ENCODE measurements around the gene FKBP15.
"Not testable (repeated sequence)": the region's sequence is repeated elsewhere in the genome, so short reads cannot be mapped to it uniquely, and the experiment has no call there.

Gene FKBP15

DNA sequence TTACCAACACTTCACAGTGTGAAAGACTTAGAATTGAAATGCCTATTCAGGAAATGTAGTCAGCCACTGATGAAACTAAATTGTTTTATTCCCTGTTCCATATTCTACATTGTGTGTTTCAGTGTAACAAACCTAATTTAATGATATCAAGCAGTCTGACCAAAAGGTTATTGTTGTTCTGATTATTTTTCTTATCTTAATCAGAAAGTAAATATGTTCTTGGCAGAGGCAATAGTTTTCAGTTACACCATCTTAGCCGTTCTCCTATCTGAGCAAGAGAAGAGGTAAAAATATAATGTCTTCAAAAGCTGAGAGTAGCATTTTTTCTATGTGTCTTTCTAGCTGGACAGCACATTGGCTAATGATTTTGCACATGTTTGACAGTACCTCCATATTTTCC lies 37.2 kb upstream of the FKBP15 start:
- no peak overlapping the region for H3K27ac ChIP-seq
- DNase-seq (ENCODE audit: low spot score) = no peak
- POLR2A ChIA-PET (ENCODE audit: low non-redundant PET) = no interaction called here
- CTCF ChIA-PET = no interaction called here
- TF ChIP-seq, protein P1, sequence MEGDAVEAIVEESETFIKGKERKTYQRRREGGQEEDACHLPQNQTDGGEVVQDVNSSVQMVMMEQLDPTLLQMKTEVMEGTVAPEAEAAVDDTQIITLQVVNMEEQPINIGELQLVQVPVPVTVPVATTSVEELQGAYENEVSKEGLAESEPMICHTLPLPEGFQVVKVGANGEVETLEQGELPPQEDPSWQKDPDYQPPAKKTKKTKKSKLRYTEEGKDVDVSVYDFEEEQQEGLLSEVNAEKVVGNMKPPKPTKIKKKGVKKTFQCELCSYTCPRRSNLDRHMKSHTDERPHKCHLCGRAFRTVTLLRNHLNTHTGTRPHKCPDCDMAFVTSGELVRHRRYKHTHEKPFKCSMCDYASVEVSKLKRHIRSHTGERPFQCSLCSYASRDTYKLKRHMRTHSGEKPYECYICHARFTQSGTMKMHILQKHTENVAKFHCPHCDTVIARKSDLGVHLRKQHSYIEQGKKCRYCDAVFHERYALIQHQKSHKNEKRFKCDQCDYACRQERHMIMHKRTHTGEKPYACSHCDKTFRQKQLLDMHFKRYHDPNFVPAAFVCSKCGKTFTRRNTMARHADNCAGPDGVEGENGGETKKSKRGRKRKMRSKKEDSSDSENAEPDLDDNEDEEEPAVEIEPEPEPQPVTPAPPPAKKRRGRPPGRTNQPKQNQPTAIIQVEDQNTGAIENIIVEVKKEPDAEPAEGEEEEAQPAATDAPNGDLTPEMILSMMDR (conservative IDR thresholded peaks at IDR 0.05; ENCODE audit: low read depth) = no peak

DNA sequence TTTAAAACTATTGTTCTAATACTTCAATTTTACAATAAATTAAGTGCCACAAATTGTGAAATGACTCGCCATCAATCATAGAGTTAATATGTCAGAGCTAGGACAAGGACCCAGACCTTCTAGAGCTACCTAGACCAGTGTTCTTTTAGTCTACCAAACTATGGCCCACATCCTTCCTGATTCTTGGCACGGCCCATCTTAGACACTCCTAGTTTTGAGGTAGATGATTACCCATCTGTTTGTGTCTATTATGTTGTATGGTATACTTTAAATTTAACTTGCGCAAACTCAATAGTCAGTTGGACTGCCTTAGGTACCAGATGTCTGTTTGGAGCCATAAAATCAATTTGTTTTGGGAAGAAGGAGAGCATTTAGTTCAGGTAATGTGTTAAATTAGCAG lies 36.8 kb upstream of the FKBP15 start:
- POLR2A ChIA-PET (ENCODE audit: low non-redundant PET) = no interaction called here
- no peak overlapping the region for H3K27ac ChIP-seq
- no peak for DNase-seq (ENCODE audit: low spot score)
- TF ChIP-seq, protein P1 (conservative IDR thresholded peaks at IDR 0.05; ENCODE audit: low read depth) = no peak
- CTCF ChIA-PET = no interaction called here

DNA sequence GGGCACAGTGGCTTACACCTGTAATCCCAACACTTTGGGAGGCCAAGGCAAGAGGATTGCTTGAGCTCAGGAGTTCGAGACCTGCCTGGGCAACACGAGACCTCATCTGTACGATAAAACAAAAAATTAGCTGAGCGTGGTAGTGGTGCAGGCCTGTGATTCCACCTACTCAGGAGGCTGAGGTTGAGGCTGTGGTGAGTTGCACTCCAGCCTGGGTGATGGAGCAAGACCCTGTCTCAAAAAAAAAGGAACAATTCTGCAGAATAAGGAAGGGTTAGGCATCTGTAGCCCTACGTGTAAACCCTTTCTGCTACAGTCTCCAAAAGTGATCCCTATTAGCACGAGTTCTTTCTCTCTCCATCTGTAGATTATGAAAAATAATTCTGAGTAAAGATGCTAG lies 34.4 kb upstream of the FKBP15 start:
- POLR2A ChIA-PET (ENCODE audit: low non-redundant PET) = no interaction called here
- no peak for DNase-seq (ENCODE audit: low spot score)
- TF ChIP-seq, protein P1 (conservative IDR thresholded peaks at IDR 0.05; ENCODE audit: low read depth) = no peak
- H3K27ac ChIP-seq = no peak overlapping the region
- CTCF ChIA-PET = no interaction called here

DNA sequence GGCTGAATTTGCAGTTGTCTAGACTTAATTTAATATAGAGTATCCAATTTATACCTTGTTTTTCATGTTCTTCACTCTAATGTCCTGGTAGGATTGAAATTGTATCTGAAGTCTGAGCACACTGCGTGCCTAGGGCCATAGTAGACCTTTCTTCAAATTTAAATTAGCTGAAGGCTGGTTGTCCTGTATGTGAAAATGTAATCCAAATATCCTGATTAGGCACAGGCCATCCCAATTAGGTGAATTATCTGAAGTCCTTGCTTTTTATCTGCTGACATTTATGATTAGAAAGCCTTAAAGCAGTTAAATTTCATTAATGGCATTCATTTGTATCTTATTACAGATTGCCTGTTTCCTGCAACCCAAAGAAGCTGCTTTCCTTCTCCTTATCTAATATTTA lies 33.9 kb upstream of the FKBP15 start:
- TF ChIP-seq, protein P1 (conservative IDR thresholded peaks at IDR 0.05; ENCODE audit: low read depth) = no peak
- H3K27ac ChIP-seq = no peak overlapping the region
- POLR2A ChIA-PET (ENCODE audit: low non-redundant PET) = no interaction called here
- CTCF ChIA-PET = no interaction called here
- DNase-seq (ENCODE audit: low spot score) = no peak

DNA sequence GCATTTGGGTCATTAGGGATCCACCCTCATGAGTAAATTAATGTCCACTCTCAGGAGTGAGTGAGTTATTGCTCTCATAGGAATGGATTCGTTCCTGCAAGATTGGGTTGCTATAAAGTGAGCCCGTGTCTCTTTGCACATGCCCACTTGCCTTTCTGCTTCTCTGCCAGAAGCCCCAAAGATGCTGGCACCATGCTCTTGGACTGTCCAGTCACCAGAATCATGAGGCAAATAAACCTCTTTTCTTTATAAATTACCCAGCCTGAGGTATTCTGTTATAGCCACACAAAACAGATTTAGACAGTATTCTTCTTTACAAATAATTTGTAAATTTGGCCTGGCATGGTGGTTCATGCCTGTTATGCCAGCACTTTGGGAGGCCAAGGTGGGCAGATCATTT lies 29.7 kb upstream of the FKBP15 start:
- no peak for DNase-seq (ENCODE audit: low spot score)
- ChIA-PET CTCF (no interaction called here), POLR2A (ENCODE audit: low non-redundant PET) (no interaction called here)
- no peak overlapping the region for H3K27ac ChIP-seq
- TF ChIP-seq, protein P1 (conservative IDR thresholded peaks at IDR 0.05; ENCODE audit: low read depth) = no peak

GRCh38 chr9:113249661-113250060 lies 28.6 kb upstream of the FKBP15 start:
- H3K27ac ChIP-seq; DNase-seq (ENCODE audit: low spot score); CTCF ChIA-PET; POLR2A ChIA-PET (ENCODE audit: low non-redundant PET): not testable (repeated sequence)

DNA sequence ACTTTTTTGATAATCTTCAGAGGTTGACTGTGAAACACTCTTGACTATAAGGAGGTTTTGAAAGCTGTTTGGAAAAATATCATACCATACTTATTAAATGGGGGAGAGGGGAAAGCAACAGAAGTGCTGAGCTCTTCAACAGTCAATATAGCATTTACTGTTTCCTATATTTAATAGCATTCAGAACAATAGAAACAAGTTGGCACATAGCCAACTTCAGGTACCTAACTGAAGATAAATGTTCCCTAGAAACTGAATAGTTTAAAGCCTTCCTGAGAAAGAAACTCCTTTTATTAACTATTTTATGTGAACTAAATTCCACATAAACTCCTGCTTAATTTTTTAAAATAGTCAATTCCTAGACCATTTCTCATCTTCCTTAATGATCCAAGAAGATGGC lies 26.6 kb upstream of the FKBP15 start:
- TF ChIP-seq, protein P1 (conservative IDR thresholded peaks at IDR 0.05; ENCODE audit: low read depth) = no peak
- no peak for DNase-seq (ENCODE audit: low spot score)
- ChIA-PET CTCF (interaction anchor here (1.1 to 1.2 kb wide), 2 partner anchors 8 to 27 kb away, joined by 4 to 5 read pairs; no protein-coding TSS in a partner anchor), POLR2A (ENCODE audit: low non-redundant PET) (no interaction called here)
- no peak overlapping the region for H3K27ac ChIP-seq
